GM21515 (cell line): ENCODE measurements around the gene ODAD3.
"Not testable (repeated sequence)": the region's sequence is repeated elsewhere in the genome, so short reads cannot be mapped to it uniquely, and the experiment has no call there.

Source experiments
- ATAC-seq: cut with Tn5 transposase; IDR thresholded peaks from one replicate; pipeline ENCODE4 v1.9.1; 2021; ENCODE audit not compliant: unreplicated experiment

ODAD3 gene

GRCh38 chr19:11406703-11407236, 28.2 kb downstream of the ODAD3 start:
- ATAC-seq, result not testable (repeated sequence)

GRCh38 chr19:11405846-11406643, 28.9 kb downstream of the ODAD3 start:
- no peak for ATAC-seq

- ATAC-seq, result no peak
Observed at GRCh38 chr19:11404588-11405222, 30.2 kb downstream of the ODAD3 start.

GRCh38 chr19:11401808-11402543, 32.9 kb downstream of the ODAD3 start:
- ATAC-seq, result no peak

GRCh38 chr19:11400798-11401197, 34.1 kb downstream of the ODAD3 start:
- no peak for ATAC-seq

- ATAC-seq, result no peak
Observed at GRCh38 chr19:11399667-11400066, 35.3 kb downstream of the ODAD3 start.

GRCh38 chr19:11397089-11397610, 37.8 kb downstream of the ODAD3 start:
- ATAC-seq, result no peak

GRCh38 chr19:11390933-11391680, 43.8 kb downstream of the ODAD3 start:
- ATAC-seq, result no peak

- no peak for ATAC-seq
Observed at GRCh38 chr19:11390359-11390758, 44.6 kb downstream of the ODAD3 start.

- ATAC-seq, result no peak
Observed at GRCh38 chr19:11387162-11388034, 47.5 kb downstream of the ODAD3 start.

GRCh38 chr19:11384778-11385129, 50.2 kb downstream of the ODAD3 start:
- no peak for ATAC-seq

GRCh38 chr19:11383706-11384048, 51.2 kb downstream of the ODAD3 start:
- no peak for ATAC-seq

GRCh38 chr19:11382898-11383705, 51.8 kb downstream of the ODAD3 start:
- ATAC-seq, result no peak

- peak; percentile 70 for ATAC-seq
Observed at GRCh38 chr19:11380653-11381537, 54.0 kb downstream of the ODAD3 start.

GRCh38 chr19:11379857-11380350, 55.0 kb downstream of the ODAD3 start:
- ATAC-seq, result no peak

GRCh38 chr19:11379269-11379845, 55.6 kb downstream of the ODAD3 start:
- not testable (repeated sequence) for ATAC-seq
